OCI-LY7 (cell line): ENCODE results near the gene CHMP4B. TPM values are rescaled to one million over a fixed set of nuclear protein-coding genes. Genes with fewer than 3 reads are reported as not detected.

Source experiments
- BruUV-seq: library from RNA; stranded (reverse); fragments of 400-500 nt; replicated peaks from 2 replicates; lab custom pipeline; 2021; lab: Mats Ljungman, UMichigan
- CTCF ChIA-PET: fragments of 300-600 bp; sonication (Branson Sonifier 250); formaldehyde crosslinking; loops from one replicate; lab custom pipeline; 2022; ENCODE audit warnings: antibody characterized with exemption; ENCODE audit not compliant: unreplicated experiment; lab: Charles Lee
- POLR2A ChIA-PET: fragments of 300-600 bp; sonication (Branson Sonifier 250); formaldehyde crosslinking; loops from one replicate; lab custom pipeline; 2022; ENCODE audit warnings: antibody characterized with exemption; lab: Charles Lee
- DNase-seq: peaks from one replicate; pipeline ENCODE4 v3.0.0-alpha.2; 2015; ENCODE audit warnings: low spot score
- H2AFZ ChIP-seq: fragments of 200-600 bp; sonication (generic), shearing (Covaris generic); 2 replicates; pipeline ENCODE4 v1.6.1; 2014; ENCODE audit warnings: mild to moderate bottlenecking, antibody characterized with exemption, low read length, moderate library complexity
- H3K27ac ChIP-seq: fragments of 200-600 bp; sonication (generic); 2 replicates; pipeline ENCODE4 v1.5.1; 2014; ENCODE audit warnings: mixed run types, low read depth, mild to moderate bottlenecking, moderate library complexity, low read length, inconsistent platforms; ENCODE audit not compliant: poor library complexity, severe bottlenecking
- H3K36me3 ChIP-seq: fragments of 200-600 bp; sonication (generic); 2 replicates; pipeline ENCODE4 v1.6.1; 2014; ENCODE audit warnings: mild to moderate bottlenecking, antibody characterized with exemption, low read length, moderate library complexity, mixed read lengths; ENCODE audit not compliant: insufficient read depth
- H3K4me1 ChIP-seq: fragments of 200-600 bp; sonication (generic); 2 replicates; pipeline ENCODE4 v1.5.1; 2014; ENCODE audit warnings: mild to moderate bottlenecking, low read length; ENCODE audit not compliant: insufficient read depth, poor library complexity, severe bottlenecking
- H3K4me2 ChIP-seq: fragments of 200-600 bp; sonication (generic); 2 replicates; pipeline ENCODE4 v1.6.1; 2014; ENCODE audit warnings: mild to moderate bottlenecking, low read length
- H3K4me3 ChIP-seq: fragments of 200-600 bp; sonication (generic); 2 replicates; pipeline ENCODE4 v1.5.1; 2014; ENCODE audit warnings: mild to moderate bottlenecking, low read depth, low read length; ENCODE audit not compliant: poor library complexity, severe bottlenecking
- H3K79me2 ChIP-seq: fragments of 200-600 bp; sonication (generic); 2 replicates; pipeline ENCODE4 v1.6.1; 2016; ENCODE audit warnings: low read depth, mild to moderate bottlenecking, low read length, moderate library complexity, mixed read lengths; ENCODE audit not compliant: insufficient read depth
- H3K9me2 ChIP-seq: fragments of 200-600 bp; sonication (generic); 2 replicates; pipeline ENCODE4 v1.6.1; 2016; ENCODE audit warnings: mild to moderate bottlenecking, low read length, mixed read lengths; ENCODE audit not compliant: insufficient read depth
- H3K9me3 ChIP-seq: fragments of 200-600 bp; sonication (generic); 2 replicates; pipeline ENCODE4 v1.6.1; 2014; ENCODE audit warnings: mild to moderate bottlenecking, mixed run types, low read length, mixed read lengths
- H4K20me1 ChIP-seq: fragments of 200-600 bp; sonication (generic); 2 replicates; pipeline ENCODE4 v1.6.1; 2014; ENCODE audit warnings: mild to moderate bottlenecking, antibody characterized with exemption, low read length, moderate library complexity, mixed read lengths; ENCODE audit not compliant: insufficient read depth
- EZH2phosphoT487 ChIP-seq: fragments of 200-600 bp; sonication (generic); IDR thresholded peaks from 2 replicates; pipeline ENCODE4 v1.6.1; 2018; ENCODE audit warnings: low read depth, borderline replicate concordance, mild to moderate bottlenecking, mixed run types, antibody characterized with exemption, low read length, moderate library complexity, mixed read lengths
- intact Hi-C: fragments of 100-400 bp; cut with micrococcal nuclease; formaldehyde crosslinking; loops from one replicate; pipeline ENCODE4 v1.10.0; 2022; ENCODE audit not compliant: unreplicated experiment
- total RNA-seq, 2 experiments: library from RNA; depleted of rRNA in 1 of 2; stranded (reverse); fragments of >200 nt in 1 of 2; shearing (Covaris generic) in 1 of 2; gene quantifications; 2 replicates each; pipeline ENCODE4 v1.2.3, GENCODE V29; 2014 to 2022
- TF ChIP-seq, protein P1 (sequence below): fragments of 200-600 bp; sonication (generic); conservative IDR thresholded peaks from 2 replicates; pipeline ENCODE4 v1.5.1; 2014; ENCODE audit warnings: mild to moderate bottlenecking, antibody characterized with exemption, low read length, moderate library complexity, mixed read lengths

The CHMP4B gene
- total RNA-seq, 2 experiments from 2014 or later = 32.4 to 84.2 TPM

DNA sequence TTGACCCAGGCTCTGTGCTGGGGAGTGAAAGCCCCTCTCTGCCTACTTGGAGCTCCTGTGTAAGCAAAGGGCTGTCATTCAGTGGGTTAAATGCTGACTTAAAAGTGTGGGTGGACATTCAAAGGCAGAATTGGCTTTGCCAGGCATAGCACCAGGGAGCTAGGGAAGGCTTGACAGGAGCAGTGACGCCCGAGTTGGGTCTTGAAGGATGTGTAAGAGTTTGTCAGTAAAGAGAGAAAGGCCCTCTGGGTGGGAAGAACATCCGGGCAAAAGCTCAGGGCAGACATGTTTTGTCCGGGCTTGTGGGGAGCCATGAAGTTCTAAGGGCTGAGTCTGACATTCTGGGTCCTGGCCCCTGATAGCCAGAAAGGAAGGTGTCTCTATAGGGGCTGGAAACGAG lies 27.9 kb upstream of the CHMP4B start:
- no peak overlapping the region for H3K4me3 ChIP-seq
- H3K79me2 ChIP-seq = no peaks in the 10 kb centered on the region
- intact Hi-C loops = no loop called here
- H3K4me1 ChIP-seq = peaks cover 51% of the 10 kb centered on the region
- H3K36me3 ChIP-seq = no peaks in the 10 kb centered on the region
- H3K4me2 ChIP-seq = no peak overlapping the region; the same call in 1 of the 2 replicates
- ChIA-PET CTCF (no interaction called here), POLR2A (no interaction called here)
- no peak overlapping the region for H2AFZ ChIP-seq
- no TSS peak for BruUV-seq
- H3K9me2 ChIP-seq = no peaks in the 10 kb centered on the region
- no peak overlapping the region for H3K27ac ChIP-seq
- no peak for DNase-seq
- TF ChIP-seq, protein P1, sequence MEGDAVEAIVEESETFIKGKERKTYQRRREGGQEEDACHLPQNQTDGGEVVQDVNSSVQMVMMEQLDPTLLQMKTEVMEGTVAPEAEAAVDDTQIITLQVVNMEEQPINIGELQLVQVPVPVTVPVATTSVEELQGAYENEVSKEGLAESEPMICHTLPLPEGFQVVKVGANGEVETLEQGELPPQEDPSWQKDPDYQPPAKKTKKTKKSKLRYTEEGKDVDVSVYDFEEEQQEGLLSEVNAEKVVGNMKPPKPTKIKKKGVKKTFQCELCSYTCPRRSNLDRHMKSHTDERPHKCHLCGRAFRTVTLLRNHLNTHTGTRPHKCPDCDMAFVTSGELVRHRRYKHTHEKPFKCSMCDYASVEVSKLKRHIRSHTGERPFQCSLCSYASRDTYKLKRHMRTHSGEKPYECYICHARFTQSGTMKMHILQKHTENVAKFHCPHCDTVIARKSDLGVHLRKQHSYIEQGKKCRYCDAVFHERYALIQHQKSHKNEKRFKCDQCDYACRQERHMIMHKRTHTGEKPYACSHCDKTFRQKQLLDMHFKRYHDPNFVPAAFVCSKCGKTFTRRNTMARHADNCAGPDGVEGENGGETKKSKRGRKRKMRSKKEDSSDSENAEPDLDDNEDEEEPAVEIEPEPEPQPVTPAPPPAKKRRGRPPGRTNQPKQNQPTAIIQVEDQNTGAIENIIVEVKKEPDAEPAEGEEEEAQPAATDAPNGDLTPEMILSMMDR = no peak
- no peak for TF ChIP-seq EZH2phosphoT487
- H3K9me3 ChIP-seq = no peaks in the 10 kb centered on the region
- no peaks in the 10 kb centered on the region for H4K20me1 ChIP-seq

DNA sequence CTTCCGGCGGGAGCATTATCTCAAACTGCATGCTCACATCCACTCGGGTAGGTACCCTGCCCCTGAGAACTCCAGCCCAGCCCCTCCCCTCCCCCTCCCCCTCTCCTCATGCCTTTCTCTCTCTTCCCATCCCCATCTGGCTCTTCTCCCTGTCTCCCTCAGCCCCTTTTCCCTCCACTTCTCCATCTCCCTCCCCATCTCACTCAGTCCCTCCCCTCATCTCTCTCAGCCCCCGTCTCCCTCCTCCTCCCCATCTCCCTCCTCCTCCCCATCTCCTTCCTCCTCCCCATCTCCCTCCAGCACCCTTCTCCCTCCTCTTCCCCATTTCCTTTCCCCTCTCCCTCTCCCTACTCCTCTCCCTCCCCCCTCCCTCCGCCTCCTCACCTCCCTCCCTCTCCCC lies 27.3 kb upstream of the CHMP4B start:
- Histone ChIP-seq H3K4me3 (no peak overlapping the region), H4K20me1 (no peaks in the 10 kb centered on the region), H3K36me3 (no peaks in the 10 kb centered on the region), H3K4me2 (no peak overlapping the region), H2AFZ (no peak overlapping the region), H3K79me2 (no peaks in the 10 kb centered on the region), H3K9me2 (no peaks in the 10 kb centered on the region), H3K27ac (no peak overlapping the region), H3K4me1 (peaks cover 46% of the 10 kb centered on the region), H3K9me3 (no peaks in the 10 kb centered on the region)
- intact Hi-C loops = no loop called here
- no peak for DNase-seq
- ChIA-PET CTCF (no interaction called here), POLR2A (no interaction called here)
- no TSS peak for BruUV-seq
- TF ChIP-seq, protein P1 = no peak
- no peak for TF ChIP-seq EZH2phosphoT487

DNA sequence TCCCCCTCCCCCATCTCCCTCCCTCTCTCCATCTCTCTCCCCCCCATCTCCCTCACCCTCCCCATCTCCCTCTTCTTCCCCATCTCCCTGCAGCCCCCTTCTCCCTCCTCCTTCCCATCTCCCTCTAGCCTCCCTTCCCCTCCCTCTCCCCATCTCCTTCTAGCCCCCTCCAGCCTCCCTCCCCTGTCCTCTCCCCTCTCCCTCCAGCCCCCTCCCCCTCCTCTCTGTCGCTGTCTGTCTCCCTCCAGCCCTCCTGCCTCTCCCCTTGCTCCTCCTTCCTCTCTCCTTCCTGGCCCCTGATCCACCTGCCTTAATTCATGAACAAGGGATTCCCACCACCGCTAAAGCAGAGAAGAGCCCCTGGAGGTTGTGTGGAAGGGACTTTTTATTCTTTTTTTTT lies 26.9 kb upstream of the CHMP4B start:
- Histone ChIP-seq H3K9me2 (no peaks in the 10 kb centered on the region), H3K79me2 (no peaks in the 10 kb centered on the region), H4K20me1 (no peaks in the 10 kb centered on the region), H3K4me3 (no peak overlapping the region), H2AFZ (no peak overlapping the region), H3K4me1 (peaks cover 42% of the 10 kb centered on the region), H3K9me3 (no peaks in the 10 kb centered on the region), H3K27ac (no peak overlapping the region), H3K36me3 (no peaks in the 10 kb centered on the region), H3K4me2 (no peak overlapping the region)
- no peak for DNase-seq
- ChIA-PET CTCF (no interaction called here), POLR2A (no interaction called here)
- no peak for TF ChIP-seq EZH2phosphoT487
- TF ChIP-seq, protein P1 = no peak
- intact Hi-C loops = no loop called here
- no TSS peak for BruUV-seq
